NCI-H1417 treated with DMSO at 0.1 percent for 48 hours (cell line): ENCODE measurements around the gene SFXN3.

ENCODE experiments used
- DNase-seq: peaks from one replicate; lab custom pipeline; 2025; lab: John Stamatoyannopoulos, UW

SFXN3 gene

GRCh38 chr10:101076630-101077029 lies 45.6 kb downstream of the SFXN3 start:
- no peak for DNase-seq

- no peak for DNase-seq
Observed at GRCh38 chr10:101079874-101080273, 48.8 kb downstream of the SFXN3 start.

- no peak for DNase-seq
Observed at GRCh38 chr10:101080933-101081931, 50.2 kb downstream of the SFXN3 start.

- no peak for DNase-seq
Observed at GRCh38 chr10:101085846-101086245, 54.8 kb downstream of the SFXN3 start.

GRCh38 chr10:101087376-101087775 lies 56.3 kb downstream of the SFXN3 start:
- no peak for DNase-seq

- no peak for DNase-seq
Observed at GRCh38 chr10:101087965-101088364, 56.9 kb downstream of the SFXN3 start.

DNA sequence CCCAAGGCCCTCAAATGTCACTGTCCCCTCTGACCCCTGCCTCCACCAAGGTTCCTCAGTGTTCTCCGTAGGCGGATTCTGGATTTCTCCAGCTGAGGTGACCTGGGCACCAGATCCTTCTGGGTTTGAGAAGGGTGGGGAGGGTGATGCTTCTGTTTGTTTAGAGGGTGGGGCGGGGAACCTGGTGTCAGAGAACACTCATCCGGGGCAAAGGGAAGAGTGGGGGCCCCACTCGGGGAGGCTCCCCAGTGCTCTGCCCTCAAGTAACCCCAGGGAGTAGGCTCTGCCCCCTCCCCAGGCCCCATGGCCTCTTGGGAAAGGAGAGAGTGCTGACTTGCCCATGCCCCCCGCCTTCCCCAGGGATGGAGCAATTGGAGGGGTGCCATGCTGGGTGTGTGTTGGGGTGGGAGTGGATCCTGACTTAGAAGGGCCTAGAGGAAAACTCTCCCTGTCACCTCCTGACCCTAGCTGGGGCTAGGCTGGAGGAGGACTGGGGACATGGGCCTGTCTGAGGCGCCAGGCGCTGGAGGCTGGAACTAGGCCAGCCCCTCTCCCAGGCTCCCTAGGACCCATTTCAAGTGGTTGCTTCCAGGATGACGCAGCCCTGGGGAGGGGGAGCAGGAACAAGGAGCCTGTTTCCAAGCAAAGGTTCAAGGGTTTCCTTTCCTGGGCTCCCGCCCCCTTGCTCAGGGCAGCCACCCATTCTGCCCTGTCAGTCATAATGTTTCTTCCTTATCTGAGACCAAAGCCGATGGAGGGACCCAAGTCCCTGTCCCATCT lies 58.7 kb downstream of the SFXN3 start:
- no peak for DNase-seq

- DNase-seq, result no peak
Observed at GRCh38 chr10:101090597-101090996, 59.6 kb downstream of the SFXN3 start.
